Pancreas (tissue), 10 donors: Measurements from ENCODE around the gene EEF1AKMT2. TPM values are rescaled to one million over a fixed set of nuclear protein-coding genes. Genes with fewer than 3 reads are reported as not detected.

Experiments used
- ATAC-seq, 4 donors: fragments of 200-7000 bp; cut with Tn5 transposase; one replicate each; pipeline versions ENCODE4 v1.8.0 to v1.9.1; 2020; ENCODE audit warnings: mild to moderate bottlenecking in 4 of 4, moderate library complexity in 4 of 4
- DNase-seq, 6 donors: peaks; one replicate each; pipeline ENCODE4 v3.0.0-alpha.2; 2020
- FAIRE-seq: peaks from 2 replicates; lab custom pipeline; 2012; peaks lifted over from hg19 to GRCh38; lab: Jason Lieb, UNC
- H3K27ac ChIP-seq, 4 donors: fragments of 200-600 bp; sonication (generic); 1 replicate in 3 of 4; 2 replicates in 1 of 4; pipeline versions ENCODE4 v1.5.0 to v1.8.0; 2020
- H3K27me3 ChIP-seq, 4 donors: fragments of 200-600 bp; one replicate each; pipeline ENCODE4 v1.8.0; 2021
- H3K36me3 ChIP-seq, 3 donors: fragments of 200-600 bp; sonication (generic) in 1 of 3; one replicate each; pipeline versions ENCODE4 v1.5.0 to v1.8.0; 2020 to 2021
- H3K4me1 ChIP-seq, 3 donors: fragments of 200-600 bp; one replicate each; pipeline ENCODE4 v1.8.0; 2021
- H3K4me3 ChIP-seq, 4 donors: fragments of 200-600 bp; sonication (generic) in 2 of 4; one replicate each; pipeline versions ENCODE4 v1.5.0 to v1.8.0; 2020 to 2021
- H3K9me3 ChIP-seq, 4 donors: fragments of 200-600 bp; one replicate each; pipeline ENCODE4 v1.8.0; 2021
- WGBS, 2 donors: extraction: QIAGEN DNeasy Blood & Tissue Kit; methylation state at CpG; one replicate each; pipeline ENCODE4 v1.1.7; 2013; 5-methylcytosine and 5-hydroxymethylcytosine counted together
- intact Hi-C, 3 donors: fragments of 100-400 bp; cut with DNase I; formaldehyde crosslinking; loops; one replicate each; pipeline versions ENCODE4 v1.11.1 to v1.14.2; 2022
- polyA plus RNA-seq, 2 donors: library from polyadenylated mRNA; stranded (reverse); fragments of 200-250 nt; gene quantifications; one replicate each; pipeline ENCODE4 v1.2.3, GENCODE V29; 2013
- total RNA-seq, 6 donors: library from RNA; stranded (reverse); fragmentation: NEBNext Ultra II Directional in 4 of 6; extraction: Animal tissue kit (Norgen Biotek cat#: 25700) in 4 of 6; gene quantifications; one replicate each; pipeline versions ENCODE4 v1.2.1 to v1.2.4, GENCODE V29; 2021 to 2023
- TF ChIP-seq, protein P1 (sequence below), 4 donors: fragments of 200-600 bp; sonication (generic) in 3 of 4; IDR thresholded peaks; one replicate each; pipeline versions ENCODE4 v1.5.0 to v1.8.0; 2021; ENCODE audit warnings: antibody characterized with exemption in 4 of 4
- donor health status: healthy with polysubstance abuse.
- donor health status: DM: no; HTN: no; CAD: no; lungs with moderate emphysema.
- donor health status: DM: no; HTN: no; CAD: no.
- donor health status: control.
- donor health status: control.
- donor health status: Bipolar disorder and iron deficiency.
- donor health status: DM: yes; HTN: yes; CAD: no.
- donor health status: DM: no; HTN: no; CAD: no.
- donor health status: DM: no; HTN: no; CAD: no.
- donor health status: DM: yes; HTN: yes; CAD: no.

Gene EEF1AKMT2
- total and polyA plus RNA-seq, 8 donors = 5.7 to 11.9 (median 8.1) TPM

DNA sequence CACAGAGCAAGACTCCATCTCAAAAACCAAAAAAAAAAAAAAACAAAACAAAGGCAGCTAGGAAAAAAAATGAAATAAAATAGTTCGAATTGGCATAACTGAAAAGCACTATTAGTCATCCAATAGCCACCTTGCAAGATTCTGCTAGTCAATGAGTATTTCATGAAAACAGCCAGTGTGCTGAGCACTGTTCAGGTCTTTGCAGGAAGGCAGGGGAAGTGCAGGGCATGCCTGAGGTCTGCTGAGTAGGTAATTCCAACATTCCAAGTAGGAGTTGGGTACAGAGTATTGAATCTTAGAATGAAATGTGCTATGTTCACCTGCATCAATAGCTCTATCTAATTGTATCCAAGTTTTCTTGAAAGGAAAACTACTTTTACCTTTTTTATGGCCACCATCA is 32.8 kb upstream of the EEF1AKMT2 start:
- ATAC-seq (no peak), FAIRE-seq (no peak), DNase-seq (no peak)
- H3K9me3 ChIP-seq = no peaks in the 10 kb centered on the region
- H3K4me3 ChIP-seq = no peak overlapping the region
- WGBS, 2 donors = 90 to 92% methylated on average over 1 of the region's 1 CpG
- TF ChIP-seq, protein P1, sequence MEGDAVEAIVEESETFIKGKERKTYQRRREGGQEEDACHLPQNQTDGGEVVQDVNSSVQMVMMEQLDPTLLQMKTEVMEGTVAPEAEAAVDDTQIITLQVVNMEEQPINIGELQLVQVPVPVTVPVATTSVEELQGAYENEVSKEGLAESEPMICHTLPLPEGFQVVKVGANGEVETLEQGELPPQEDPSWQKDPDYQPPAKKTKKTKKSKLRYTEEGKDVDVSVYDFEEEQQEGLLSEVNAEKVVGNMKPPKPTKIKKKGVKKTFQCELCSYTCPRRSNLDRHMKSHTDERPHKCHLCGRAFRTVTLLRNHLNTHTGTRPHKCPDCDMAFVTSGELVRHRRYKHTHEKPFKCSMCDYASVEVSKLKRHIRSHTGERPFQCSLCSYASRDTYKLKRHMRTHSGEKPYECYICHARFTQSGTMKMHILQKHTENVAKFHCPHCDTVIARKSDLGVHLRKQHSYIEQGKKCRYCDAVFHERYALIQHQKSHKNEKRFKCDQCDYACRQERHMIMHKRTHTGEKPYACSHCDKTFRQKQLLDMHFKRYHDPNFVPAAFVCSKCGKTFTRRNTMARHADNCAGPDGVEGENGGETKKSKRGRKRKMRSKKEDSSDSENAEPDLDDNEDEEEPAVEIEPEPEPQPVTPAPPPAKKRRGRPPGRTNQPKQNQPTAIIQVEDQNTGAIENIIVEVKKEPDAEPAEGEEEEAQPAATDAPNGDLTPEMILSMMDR (IDR thresholded peaks at IDR 0.05) = no peak
- H3K27ac ChIP-seq = no peak overlapping the region
- no peaks in the 10 kb centered on the region for H3K4me1 ChIP-seq
- intact Hi-C loops = loop anchor here in 1 of 3 donors (10.0 kb wide), 1 partner anchor 290 kb away; no protein-coding TSS in a partner anchor
- no peaks in the 10 kb centered on the region for H3K27me3 ChIP-seq
- H3K36me3 ChIP-seq = peaks cover 0 to 24% (median 2%) of the 10 kb centered on the region in 3 donors

DNA sequence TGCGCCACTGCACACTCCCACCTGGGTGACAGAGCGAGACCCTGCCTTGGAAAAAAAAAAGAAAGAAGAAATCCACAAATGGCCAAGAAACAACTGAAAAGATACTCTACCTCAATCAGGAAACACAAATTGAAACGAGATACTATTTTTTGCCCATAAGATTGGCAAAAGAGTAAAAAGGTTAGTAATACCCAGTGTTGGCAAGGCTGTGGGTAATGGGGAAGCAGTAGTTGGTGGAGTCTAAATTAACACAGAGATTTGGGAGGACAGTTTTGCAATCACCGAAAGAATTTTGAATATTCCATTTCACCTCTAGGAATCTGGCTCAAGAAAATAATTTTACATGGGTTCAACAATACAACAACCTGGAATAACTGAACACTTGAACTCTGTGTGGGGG is 29.8 kb upstream of the EEF1AKMT2 start:
- ATAC-seq (no peak), FAIRE-seq (no peak), DNase-seq (no peak)
- 90 to 97% methylated on average over 4 of the region's 4 CpGs for WGBS, 2 donors
- Histone ChIP-seq H3K4me3 (no peak overlapping the region), H3K36me3 (peaks cover 0 to 6% (median 0%) of the 10 kb centered on the region in 3 donors), H3K9me3 (no peaks in the 10 kb centered on the region), H3K27me3 (no peaks in the 10 kb centered on the region), H3K4me1 (no peaks in the 10 kb centered on the region), H3K27ac (no peak overlapping the region)
- TF ChIP-seq, protein P1 (IDR thresholded peaks at IDR 0.05) = no peak
- intact Hi-C loops = loop anchor here in 1 of 3 donors (10.0 kb wide), 1 partner anchor 287 kb away; no protein-coding TSS in a partner anchor

DNA sequence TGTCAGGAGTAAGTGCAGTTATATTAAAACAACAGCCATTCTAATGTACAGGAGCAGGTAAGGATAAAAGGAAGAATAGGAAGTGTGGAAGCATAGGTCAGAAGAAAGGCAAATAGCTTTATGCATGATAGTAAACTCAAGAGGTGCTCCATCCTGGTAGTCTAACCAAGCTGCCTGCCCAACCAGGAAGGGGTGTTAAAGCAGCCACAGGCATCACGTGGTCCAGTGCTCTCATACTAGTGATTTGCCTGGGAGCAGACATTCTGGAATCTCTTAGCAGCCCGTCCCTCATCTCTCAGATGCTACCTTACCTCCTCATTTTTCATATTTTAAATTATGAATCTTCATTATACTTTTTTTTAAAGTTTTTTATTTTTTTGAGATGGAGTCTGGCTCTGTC is 28.4 kb upstream of the EEF1AKMT2 start:
- Histone ChIP-seq H3K4me1 (no peaks in the 10 kb centered on the region), H3K27ac (no peak overlapping the region), H3K4me3 (no peak overlapping the region), H3K27me3 (no peaks in the 10 kb centered on the region), H3K9me3 (no peaks in the 10 kb centered on the region), H3K36me3 (peaks cover 0 to 5% (median 0%) of the 10 kb centered on the region in 3 donors)
- 94 to 96% methylated on average over 2 of the region's 2 CpGs for WGBS, 2 donors
- DNase-seq (no peak), ATAC-seq (no peak), FAIRE-seq (no peak)
- intact Hi-C loops = loop anchor here in 1 of 3 donors (10.0 kb wide), 1 partner anchor 285 kb away; no protein-coding TSS in a partner anchor
- TF ChIP-seq, protein P1 (IDR thresholded peaks at IDR 0.05) = no peak

DNA sequence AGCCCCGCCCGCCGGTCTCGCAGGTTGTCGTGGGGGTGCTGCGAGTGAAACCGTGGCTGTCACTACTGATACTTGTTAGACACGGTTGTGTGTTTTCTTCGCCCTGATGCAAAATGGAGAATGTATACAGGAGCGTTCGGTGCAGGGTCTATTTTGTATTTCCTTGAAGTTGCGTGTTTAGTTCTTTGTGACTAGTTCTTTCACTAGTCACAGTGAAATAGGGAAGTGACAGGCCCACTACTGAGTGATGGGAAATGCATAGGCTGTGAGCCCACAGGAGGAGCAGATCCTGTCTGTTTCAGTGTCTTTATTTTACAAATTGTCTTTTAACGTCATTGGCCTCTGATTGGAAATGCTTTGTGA is 10.6 kb upstream of the EEF1AKMT2 start:
- 0 to 2% methylated on average over 13 of the region's 13 CpGs for WGBS, 2 donors
- intact Hi-C loops = no loop called here
- Histone ChIP-seq H3K9me3 (no peaks in the 10 kb centered on the region), H3K4me3 (peak overlapping the region; percentile 98 to 100 (median 100)), H3K27ac (peak overlapping the region in 3 of 4 donors; percentile 48 to 77 (median 59)), H3K27me3 (no peaks in the 10 kb centered on the region), H3K4me1 (peaks cover 4 to 13% (median 7%) of the 10 kb centered on the region in 3 donors), H3K36me3 (no peaks in the 10 kb centered on the region)
- TF ChIP-seq, protein P1 (IDR thresholded peaks at IDR 0.05) = no peak
- FAIRE-seq (no peak), ATAC-seq (peak in 1 of 4 donors; percentile 25), DNase-seq (no peak)

DNA sequence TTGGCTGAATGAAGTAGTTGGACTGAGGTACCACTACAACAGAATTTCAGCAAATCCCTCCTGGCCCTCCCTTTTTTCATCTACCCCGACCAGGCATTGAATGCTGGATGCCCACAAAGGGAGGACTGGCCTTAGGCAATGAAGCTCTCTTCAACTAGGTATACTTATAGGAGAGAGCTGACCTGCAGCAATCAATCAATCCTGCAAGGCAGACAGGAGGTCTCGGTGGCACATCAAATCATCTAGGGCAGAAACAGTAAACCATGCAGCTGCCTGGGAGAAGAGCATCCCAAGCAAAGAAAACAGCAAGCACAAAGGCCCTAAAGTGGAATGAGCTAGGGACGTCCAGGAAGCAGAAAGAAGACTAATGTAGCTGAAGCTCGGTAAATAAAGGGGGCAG is 7.5 kb upstream of the EEF1AKMT2 start:
- Histone ChIP-seq H3K27me3 (no peaks in the 10 kb centered on the region), H3K36me3 (no peaks in the 10 kb centered on the region), H3K4me3 (no peak overlapping the region), H3K4me1 (peaks cover 4 to 13% (median 7%) of the 10 kb centered on the region in 3 donors), H3K9me3 (no peaks in the 10 kb centered on the region), H3K27ac (no peak overlapping the region)
- no peak for FAIRE-seq
- no peak for ATAC-seq
- 60 to 67% methylated on average over 4 of the region's 4 CpGs for WGBS, 2 donors
- intact Hi-C loops = no loop called here
- DNase-seq = no peak
- TF ChIP-seq, protein P1 (IDR thresholded peaks at IDR 0.05) = no peak
